ENCODE measurements around the gene STIM2.

DNA sequence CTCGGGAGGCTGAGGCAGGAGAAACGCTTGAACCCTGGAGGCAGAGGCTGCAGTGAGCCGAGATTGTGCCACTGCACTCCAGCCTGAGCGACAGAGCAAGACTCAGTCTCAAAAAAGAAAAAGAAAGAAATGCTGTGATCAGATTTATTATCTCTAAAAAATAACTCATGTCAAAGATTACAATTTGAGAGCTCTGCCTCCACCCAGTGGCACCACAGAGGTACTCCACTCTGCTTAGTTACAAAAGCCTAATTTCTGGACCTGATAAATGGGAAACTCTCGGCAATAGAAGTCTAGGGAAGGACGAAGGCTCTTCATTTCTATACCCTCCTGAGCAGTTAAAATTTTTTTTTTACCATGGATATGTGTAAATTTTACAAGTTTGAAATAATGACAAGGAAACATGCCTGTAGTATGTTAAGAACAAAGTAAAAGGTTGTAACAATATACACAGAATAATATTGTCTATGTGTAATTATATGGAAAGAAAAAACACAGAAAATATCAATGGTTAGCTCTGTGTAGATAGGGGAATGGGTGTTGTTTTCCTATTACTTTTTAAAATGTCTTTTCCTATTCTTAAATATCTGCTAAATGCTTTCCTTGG lies 149.8 kb downstream of the STIM2 start:
- no peak for TF ChIP-seq EZH2phosphoT487 (IDR thresholded peaks at IDR 0.05; ENCODE audit: low read length)
- TF ChIP-seq, protein P1, sequence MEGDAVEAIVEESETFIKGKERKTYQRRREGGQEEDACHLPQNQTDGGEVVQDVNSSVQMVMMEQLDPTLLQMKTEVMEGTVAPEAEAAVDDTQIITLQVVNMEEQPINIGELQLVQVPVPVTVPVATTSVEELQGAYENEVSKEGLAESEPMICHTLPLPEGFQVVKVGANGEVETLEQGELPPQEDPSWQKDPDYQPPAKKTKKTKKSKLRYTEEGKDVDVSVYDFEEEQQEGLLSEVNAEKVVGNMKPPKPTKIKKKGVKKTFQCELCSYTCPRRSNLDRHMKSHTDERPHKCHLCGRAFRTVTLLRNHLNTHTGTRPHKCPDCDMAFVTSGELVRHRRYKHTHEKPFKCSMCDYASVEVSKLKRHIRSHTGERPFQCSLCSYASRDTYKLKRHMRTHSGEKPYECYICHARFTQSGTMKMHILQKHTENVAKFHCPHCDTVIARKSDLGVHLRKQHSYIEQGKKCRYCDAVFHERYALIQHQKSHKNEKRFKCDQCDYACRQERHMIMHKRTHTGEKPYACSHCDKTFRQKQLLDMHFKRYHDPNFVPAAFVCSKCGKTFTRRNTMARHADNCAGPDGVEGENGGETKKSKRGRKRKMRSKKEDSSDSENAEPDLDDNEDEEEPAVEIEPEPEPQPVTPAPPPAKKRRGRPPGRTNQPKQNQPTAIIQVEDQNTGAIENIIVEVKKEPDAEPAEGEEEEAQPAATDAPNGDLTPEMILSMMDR (IDR thresholded peaks at IDR 0.05; ENCODE audit: low read length) = peak; percentile 74

Data from MM.1S (cell line).